Liver (tissue), 9 donors: ENCODE data around the gene GAS2. TPM values are rescaled to one million over a fixed set of nuclear protein-coding genes. Genes with fewer than 3 reads are reported as not detected.

Experiments
- DNase-seq: peaks from one replicate; pipeline ENCODE4 v3.0.0-alpha.2; 2017; ENCODE audit warnings: low spot score
- H3K27ac ChIP-seq, 2 donors: one replicate each; pipeline ENCODE4 v1.7.0; 2013; ENCODE audit warnings: inconsistent platforms in 2 of 2, low read length in 2 of 2, control low read depth in 1 of 2, low read depth in 1 of 2, mild to moderate bottlenecking in 1 of 2
- H3K27me3 ChIP-seq, 4 donors: one replicate each; pipeline versions ENCODE4 v1.6.1 to v1.7.0; 2013; ENCODE audit warnings: low read length in 3 of 4, inconsistent platforms in 1 of 4, mild to moderate bottlenecking in 1 of 4, moderate library complexity in 1 of 4; ENCODE audit not compliant: control insufficient read depth in 4 of 4, insufficient read depth in 4 of 4
- H3K36me3 ChIP-seq, 4 donors: one replicate each; pipeline versions ENCODE4 v1.6.1 to v1.7.0; 2013; ENCODE audit warnings: low read length in 3 of 4, mild to moderate bottlenecking in 3 of 4, low read depth in 1 of 4, moderate library complexity in 1 of 4; ENCODE audit not compliant: control insufficient read depth in 4 of 4, insufficient read depth in 3 of 4
- H3K4me1 ChIP-seq, 4 donors: one replicate each; pipeline versions ENCODE4 v1.6.1 to v1.7.0; 2013; ENCODE audit warnings: low read length in 3 of 4, mild to moderate bottlenecking in 3 of 4, moderate library complexity in 1 of 4; ENCODE audit not compliant: control insufficient read depth in 4 of 4, insufficient read depth in 4 of 4
- H3K4me3 ChIP-seq, 3 donors: one replicate each; pipeline versions ENCODE4 v1.6.1 to v1.7.0; 2013; ENCODE audit warnings: low read length in 3 of 3, control low read depth in 1 of 3, low read depth in 1 of 3, mild to moderate bottlenecking in 1 of 3
- H3K9ac ChIP-seq, 2 donors: one replicate each; pipeline ENCODE4 v1.7.0; 2013; ENCODE audit warnings: low read length in 2 of 2, mild to moderate bottlenecking in 2 of 2, moderate library complexity in 2 of 2, control low read depth in 1 of 2, low read depth in 1 of 2
- H3K9me3 ChIP-seq, 4 donors: one replicate each; pipeline versions ENCODE4 v1.6.1 to v1.7.0; 2013; ENCODE audit warnings: low read length in 3 of 4; ENCODE audit not compliant: control insufficient read depth in 4 of 4
- EGR1 ChIP-seq, 2 donors: IDR thresholded peaks; 2 replicates each; pipeline ENCODE4 v1.6.1; 2016 to 2018; ENCODE audit warnings: antibody characterized with exemption in 2 of 2, low read depth in 2 of 2
- FOXA1 ChIP-seq: IDR thresholded peaks from 2 replicates; pipeline ENCODE4 v1.6.1; 2016; ENCODE audit warnings: antibody characterized with exemption
- FOXA2 ChIP-seq: IDR thresholded peaks from 2 replicates; pipeline ENCODE4 v1.6.1; 2016; ENCODE audit warnings: antibody characterized with exemption
- GABPA ChIP-seq, 2 donors: IDR thresholded peaks in 1 of 2; conservative IDR thresholded peaks in 1 of 2; 2 replicates each; pipeline ENCODE4 v1.6.1; 2016; ENCODE audit warnings: antibody characterized with exemption in 2 of 2, mild to moderate bottlenecking in 1 of 2, moderate library complexity in 1 of 2
- HNF4A ChIP-seq, 2 donors: conservative IDR thresholded peaks; 2 replicates each; pipeline ENCODE4 v1.6.1; 2016; ENCODE audit warnings: antibody characterized with exemption in 2 of 2, mild to moderate bottlenecking in 2 of 2
- HNF4G ChIP-seq: IDR thresholded peaks from 2 replicates; pipeline ENCODE4 v1.6.1; 2016; ENCODE audit warnings: antibody characterized with exemption
- JUND ChIP-seq, 2 donors: IDR thresholded peaks; 2 replicates each; pipeline ENCODE4 v1.6.1; 2016; ENCODE audit warnings: antibody characterized with exemption in 2 of 2
- NR2F2 ChIP-seq: IDR thresholded peaks from 2 replicates; pipeline ENCODE4 v1.6.1; 2016; ENCODE audit warnings: antibody characterized with exemption
- RAD21 ChIP-seq, 2 donors: IDR thresholded peaks; 2 replicates each; pipeline ENCODE4 v1.6.1; 2016; ENCODE audit warnings: antibody characterized with exemption in 2 of 2, mild to moderate bottlenecking in 2 of 2
- RXRA ChIP-seq, 2 donors: IDR thresholded peaks; 2 replicates each; pipeline ENCODE4 v1.6.1; 2017 to 2018; ENCODE audit warnings: antibody characterized with exemption in 2 of 2, mild to moderate bottlenecking in 1 of 2
- SP1 ChIP-seq: IDR thresholded peaks from 2 replicates; pipeline ENCODE4 v1.6.1; 2018; ENCODE audit warnings: antibody characterized with exemption, mild to moderate bottlenecking
- TAF1 ChIP-seq: conservative IDR thresholded peaks from 2 replicates; pipeline ENCODE4 v1.6.1; 2016; ENCODE audit warnings: antibody characterized with exemption, mild to moderate bottlenecking
- YY1 ChIP-seq: IDR thresholded peaks from 2 replicates; pipeline ENCODE4 v1.6.1; 2016; ENCODE audit warnings: antibody characterized with exemption, mild to moderate bottlenecking
- WGBS: extraction: QIAGEN DNeasy Blood & Tissue Kit; methylation state at CpG from one replicate; pipeline ENCODE4 v1.1.7; 2013; 5-methylcytosine and 5-hydroxymethylcytosine counted together
- polyA plus RNA-seq, 2 donors: library from polyadenylated mRNA; stranded (reverse) in 1 of 2; unstranded in 1 of 2; fragments of 200-250 nt in 1 of 2; fragments of >200 nt in 1 of 2; fragmentation: Nextera tagmentation in 1 of 2; extraction: Ambion mirVana in 1 of 2; gene quantifications; one replicate each; pipeline versions ENCODE4 v1.2.1 to v1.2.3, GENCODE V29; 2013 to 2015
- total RNA-seq, 2 donors: library from RNA; depleted of rRNA; stranded (reverse); fragments of >200 nt; gene quantifications; one replicate each; pipeline ENCODE4 v1.2.3, GENCODE V29; 2014
- TF ChIP-seq, protein P1 (sequence below): IDR thresholded peaks from 2 replicates; pipeline ENCODE4 v1.6.1; 2016; ENCODE audit warnings: antibody characterized with exemption, mild to moderate bottlenecking
- TF ChIP-seq, protein P2 (sequence below): IDR thresholded peaks from 2 replicates; pipeline ENCODE4 v1.6.1; 2016; ENCODE audit warnings: antibody characterized with exemption
- TF ChIP-seq, protein P3 (sequence below): IDR thresholded peaks from 2 replicates; pipeline ENCODE4 v1.6.1; 2016; ENCODE audit warnings: antibody characterized with exemption
- TF ChIP-seq, protein P4 (sequence below): IDR thresholded peaks from 2 replicates; pipeline ENCODE4 v1.6.1; 2016; ENCODE audit warnings: antibody characterized with exemption
- TF ChIP-seq, protein P5 (sequence below): fragments of 150-350 bp; IDR thresholded peaks from 2 replicates; pipeline ENCODE4 v1.5.1; 2017; ENCODE audit warnings: improper control_type of control experiment, low read depth, low read length; ENCODE audit not compliant: missing input control
- donor health status: healthy.
- donor health status: healthy.
- donor health status: healthy.
- donor health status: healthy.
- donor health status: healthy.

Gene GAS2
- total and polyA plus RNA-seq, 4 donors, result 13.4 to 75.6 (median 42.3) TPM

DNA sequence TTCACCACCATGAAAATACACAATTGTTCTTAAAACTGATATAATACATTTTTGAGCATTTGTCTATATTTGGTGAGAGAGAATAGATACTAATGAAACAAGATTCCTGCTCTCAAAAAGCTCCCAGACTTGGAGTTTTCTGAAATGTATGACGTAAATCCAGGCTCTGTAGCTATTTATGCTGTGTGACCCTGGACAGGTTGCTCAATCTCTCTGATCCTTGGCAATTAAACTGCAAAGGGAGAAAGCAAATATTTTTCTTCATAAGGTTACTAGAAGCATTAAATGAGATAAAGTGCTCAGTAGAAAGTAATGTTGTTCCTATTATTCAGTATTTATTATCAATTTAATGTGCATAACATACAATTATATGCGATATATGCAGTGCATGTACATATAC is 120.6 kb downstream of the GAS2 start:
- H3K9me3 ChIP-seq, result no peaks in the 10 kb centered on the region
- no peak overlapping the region for H3K4me3 ChIP-seq
- H3K4me1 ChIP-seq, result peaks cover 0 to 4% (median 0%) of the 10 kb centered on the region in 4 donors
- no peak for DNase-seq
- 65% methylated on average over 2 of the region's 2 CpGs for WGBS
- peaks cover 0 to 3% (median 0%) of the 10 kb centered on the region in 4 donors for H3K36me3 ChIP-seq
- H3K27ac ChIP-seq, result no peak overlapping the region
- H3K27me3 ChIP-seq, result no peaks in the 10 kb centered on the region
- no peak for TF ChIP-seq EGR1 (IDR thresholded peaks at IDR 0.05; ENCODE audit: low read depth in 2 of 2)
- TF ChIP-seq, protein P1, sequence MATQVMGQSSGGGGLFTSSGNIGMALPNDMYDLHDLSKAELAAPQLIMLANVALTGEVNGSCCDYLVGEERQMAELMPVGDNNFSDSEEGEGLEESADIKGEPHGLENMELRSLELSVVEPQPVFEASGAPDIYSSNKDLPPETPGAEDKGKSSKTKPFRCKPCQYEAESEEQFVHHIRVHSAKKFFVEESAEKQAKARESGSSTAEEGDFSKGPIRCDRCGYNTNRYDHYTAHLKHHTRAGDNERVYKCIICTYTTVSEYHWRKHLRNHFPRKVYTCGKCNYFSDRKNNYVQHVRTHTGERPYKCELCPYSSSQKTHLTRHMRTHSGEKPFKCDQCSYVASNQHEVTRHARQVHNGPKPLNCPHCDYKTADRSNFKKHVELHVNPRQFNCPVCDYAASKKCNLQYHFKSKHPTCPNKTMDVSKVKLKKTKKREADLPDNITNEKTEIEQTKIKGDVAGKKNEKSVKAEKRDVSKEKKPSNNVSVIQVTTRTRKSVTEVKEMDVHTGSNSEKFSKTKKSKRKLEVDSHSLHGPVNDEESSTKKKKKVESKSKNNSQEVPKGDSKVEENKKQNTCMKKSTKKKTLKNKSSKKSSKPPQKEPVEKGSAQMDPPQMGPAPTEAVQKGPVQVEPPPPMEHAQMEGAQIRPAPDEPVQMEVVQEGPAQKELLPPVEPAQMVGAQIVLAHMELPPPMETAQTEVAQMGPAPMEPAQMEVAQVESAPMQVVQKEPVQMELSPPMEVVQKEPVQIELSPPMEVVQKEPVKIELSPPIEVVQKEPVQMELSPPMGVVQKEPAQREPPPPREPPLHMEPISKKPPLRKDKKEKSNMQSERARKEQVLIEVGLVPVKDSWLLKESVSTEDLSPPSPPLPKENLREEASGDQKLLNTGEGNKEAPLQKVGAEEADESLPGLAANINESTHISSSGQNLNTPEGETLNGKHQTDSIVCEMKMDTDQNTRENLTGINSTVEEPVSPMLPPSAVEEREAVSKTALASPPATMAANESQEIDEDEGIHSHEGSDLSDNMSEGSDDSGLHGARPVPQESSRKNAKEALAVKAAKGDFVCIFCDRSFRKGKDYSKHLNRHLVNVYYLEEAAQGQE, result no peak
- TF ChIP-seq YY1, result no peak
- no peak for TF ChIP-seq HNF4G
- TF ChIP-seq RXRA (IDR thresholded peaks at IDR 0.05), result no peak
- TF ChIP-seq, protein P2, sequence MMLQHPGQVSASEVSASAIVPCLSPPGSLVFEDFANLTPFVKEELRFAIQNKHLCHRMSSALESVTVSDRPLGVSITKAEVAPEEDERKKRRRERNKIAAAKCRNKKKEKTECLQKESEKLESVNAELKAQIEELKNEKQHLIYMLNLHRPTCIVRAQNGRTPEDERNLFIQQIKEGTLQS, result no peak
- no peak for TF ChIP-seq GABPA (IDR thresholded peaks at IDR 0.05 in 1 of 2, conservative IDR thresholded peaks at IDR 0.05 in 1 of 2)
- TF ChIP-seq, protein P3, sequence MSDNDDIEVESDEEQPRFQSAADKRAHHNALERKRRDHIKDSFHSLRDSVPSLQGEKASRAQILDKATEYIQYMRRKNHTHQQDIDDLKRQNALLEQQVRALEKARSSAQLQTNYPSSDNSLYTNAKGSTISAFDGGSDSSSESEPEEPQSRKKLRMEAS, result no peak
- TF ChIP-seq JUND (IDR thresholded peaks at IDR 0.05), result no peak
- TF ChIP-seq NR2F2, result no peak
- TF ChIP-seq RAD21 (IDR thresholded peaks at IDR 0.05), result no peak
- no peak for TF ChIP-seq FOXA1
- no peak for TF ChIP-seq HNF4A (conservative IDR thresholded peaks at IDR 0.05)
- no peak for TF ChIP-seq FOXA2
- no peak for TF ChIP-seq TAF1
- no peak for TF ChIP-seq SP1
- TF ChIP-seq, protein P4, sequence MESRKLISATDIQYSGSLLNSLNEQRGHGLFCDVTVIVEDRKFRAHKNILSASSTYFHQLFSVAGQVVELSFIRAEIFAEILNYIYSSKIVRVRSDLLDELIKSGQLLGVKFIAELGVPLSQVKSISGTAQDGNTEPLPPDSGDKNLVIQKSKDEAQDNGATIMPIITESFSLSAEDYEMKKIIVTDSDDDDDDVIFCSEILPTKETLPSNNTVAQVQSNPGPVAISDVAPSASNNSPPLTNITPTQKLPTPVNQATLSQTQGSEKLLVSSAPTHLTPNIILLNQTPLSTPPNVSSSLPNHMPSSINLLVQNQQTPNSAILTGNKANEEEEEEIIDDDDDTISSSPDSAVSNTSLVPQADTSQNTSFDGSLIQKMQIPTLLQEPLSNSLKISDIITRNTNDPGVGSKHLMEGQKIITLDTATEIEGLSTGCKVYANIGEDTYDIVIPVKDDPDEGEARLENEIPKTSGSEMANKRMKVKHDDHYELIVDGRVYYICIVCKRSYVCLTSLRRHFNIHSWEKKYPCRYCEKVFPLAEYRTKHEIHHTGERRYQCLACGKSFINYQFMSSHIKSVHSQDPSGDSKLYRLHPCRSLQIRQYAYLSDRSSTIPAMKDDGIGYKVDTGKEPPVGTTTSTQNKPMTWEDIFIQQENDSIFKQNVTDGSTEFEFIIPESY, result no peak
- TF ChIP-seq, protein P5, sequence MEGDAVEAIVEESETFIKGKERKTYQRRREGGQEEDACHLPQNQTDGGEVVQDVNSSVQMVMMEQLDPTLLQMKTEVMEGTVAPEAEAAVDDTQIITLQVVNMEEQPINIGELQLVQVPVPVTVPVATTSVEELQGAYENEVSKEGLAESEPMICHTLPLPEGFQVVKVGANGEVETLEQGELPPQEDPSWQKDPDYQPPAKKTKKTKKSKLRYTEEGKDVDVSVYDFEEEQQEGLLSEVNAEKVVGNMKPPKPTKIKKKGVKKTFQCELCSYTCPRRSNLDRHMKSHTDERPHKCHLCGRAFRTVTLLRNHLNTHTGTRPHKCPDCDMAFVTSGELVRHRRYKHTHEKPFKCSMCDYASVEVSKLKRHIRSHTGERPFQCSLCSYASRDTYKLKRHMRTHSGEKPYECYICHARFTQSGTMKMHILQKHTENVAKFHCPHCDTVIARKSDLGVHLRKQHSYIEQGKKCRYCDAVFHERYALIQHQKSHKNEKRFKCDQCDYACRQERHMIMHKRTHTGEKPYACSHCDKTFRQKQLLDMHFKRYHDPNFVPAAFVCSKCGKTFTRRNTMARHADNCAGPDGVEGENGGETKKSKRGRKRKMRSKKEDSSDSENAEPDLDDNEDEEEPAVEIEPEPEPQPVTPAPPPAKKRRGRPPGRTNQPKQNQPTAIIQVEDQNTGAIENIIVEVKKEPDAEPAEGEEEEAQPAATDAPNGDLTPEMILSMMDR, result no peak
- peak overlapping the region in 1 of 2 donors; percentile 38 for H3K9ac ChIP-seq
